WTC11 (cell line): ENCODE measurements around the gene RARB. TPM values are rescaled to one million over a fixed set of nuclear protein-coding genes. Genes with fewer than 3 reads are reported as not detected.

Experiments
- ATAC-seq: fragments of 200-7000 bp; cut with Tn5 transposase; 2 replicates; pipeline ENCODE4 v1.10.0; 2021; ENCODE audit warnings: mild to moderate bottlenecking, moderate library complexity
- CTCF ChIA-PET: fragments of 300-600 bp; sonication (Branson Sonifier 250); formaldehyde crosslinking; loops from one replicate; lab custom pipeline; 2021; ENCODE audit warnings: antibody characterized with exemption; lab: Charles Lee
- POLR2A ChIA-PET: fragments of 350-600 bp; sonication (Branson Sonifier 250); formaldehyde crosslinking; loops from one replicate; lab custom pipeline; 2021; ENCODE audit warnings: antibody characterized with exemption; lab: Charles Lee
- DNase-seq: peaks from one replicate; pipeline ENCODE4 v3.0.0; 2021; ENCODE audit warnings: low spot score
- H3K27ac Mint-ChIP-seq: 2 replicates; pipeline ENCODE4 v1.8.0; 2021; ENCODE audit warnings: mixed read lengths
- H3K27me3 Mint-ChIP-seq: 2 replicates; pipeline ENCODE4 v1.8.0; 2021; ENCODE audit warnings: low read depth, mild to moderate bottlenecking, moderate library complexity, mixed read lengths
- H3K36me3 Mint-ChIP-seq: 2 replicates; pipeline ENCODE4 v1.8.0; 2021; ENCODE audit warnings: mixed read lengths
- H3K4me1 Mint-ChIP-seq: 2 replicates; pipeline ENCODE4 v1.8.0; 2022; ENCODE audit warnings: mixed read lengths
- H3K4me3 Mint-ChIP-seq: 2 replicates; pipeline ENCODE4 v1.8.0; 2021; ENCODE audit warnings: mild to moderate bottlenecking, moderate library complexity, mixed read lengths
- H3K9me3 Mint-ChIP-seq: 2 replicates; pipeline ENCODE4 v1.8.0; 2021; ENCODE audit warnings: mixed read lengths
- AR ChIP-seq: fragments of 250-450 bp; sonication (Bioruptor Pico); IDR thresholded peaks from 2 replicates; pipeline ENCODE4 v1.9.0; 2021; ENCODE audit warnings: mild to moderate bottlenecking
- E2F1 ChIP-seq: sonication (generic); formaldehyde crosslinking; IDR thresholded peaks from 2 replicates; pipeline ENCODE4 v1.8.0; 2022; ENCODE audit warnings: mild to moderate bottlenecking, missing genetic modification reagents
- ELF4 ChIP-seq: sonication (generic); formaldehyde crosslinking; IDR thresholded peaks from 2 replicates; pipeline ENCODE4 v1.8.1; 2022; ENCODE audit warnings: low read depth, mild to moderate bottlenecking, moderate library complexity, missing genetic modification reagents
- FOXK1 ChIP-seq: sonication (generic); formaldehyde crosslinking; IDR thresholded peaks from 2 replicates; pipeline ENCODE4 v1.8.0; 2022; ENCODE audit warnings: mild to moderate bottlenecking, moderate library complexity, missing genetic modification reagents
- FOXP1 ChIP-seq: sonication (generic); formaldehyde crosslinking; IDR thresholded peaks from 2 replicates; pipeline ENCODE4 v1.8.0; 2022; ENCODE audit warnings: missing genetic modification reagents, mild to moderate bottlenecking, moderate library complexity, borderline replicate concordance
- FOXP4 ChIP-seq: sonication (generic); formaldehyde crosslinking; IDR thresholded peaks from 2 replicates; pipeline ENCODE4 v1.8.0; 2022; ENCODE audit warnings: mild to moderate bottlenecking, missing genetic modification reagents
- MAX ChIP-seq: sonication (generic); formaldehyde crosslinking; IDR thresholded peaks from 2 replicates; pipeline ENCODE4 v1.8.0; 2022; ENCODE audit warnings: mild to moderate bottlenecking, missing genetic modification reagents
- MXD4 ChIP-seq: fragments of 250-450 bp; sonication (Bioruptor Pico); IDR thresholded peaks from 2 replicates; pipeline ENCODE4 v1.8.0; 2021; ENCODE audit warnings: mild to moderate bottlenecking, moderate library complexity, borderline replicate concordance
- MYBL2 ChIP-seq: sonication (generic); formaldehyde crosslinking; IDR thresholded peaks from 2 replicates; pipeline ENCODE4 v1.8.1; 2023; ENCODE audit warnings: mild to moderate bottlenecking, moderate library complexity, missing genetic modification reagents
- NFYB ChIP-seq: sonication (generic); formaldehyde crosslinking; conservative IDR thresholded peaks from 2 replicates; pipeline ENCODE4 v1.8.0; 2022; ENCODE audit warnings: low read depth, missing genetic modification reagents
- TP53 ChIP-seq: sonication (generic); formaldehyde crosslinking; IDR thresholded peaks from 2 replicates; pipeline ENCODE4 v1.8.1; 2023; ENCODE audit warnings: mild to moderate bottlenecking, missing genetic modification reagents
- ZNF121 ChIP-seq: sonication (generic); formaldehyde crosslinking; IDR thresholded peaks from 2 replicates; pipeline ENCODE4 v1.8.0; 2023; ENCODE audit warnings: missing genetic modification reagents
- ZNF396 ChIP-seq: fragments of 250-450 bp; sonication (Bioruptor Pico); IDR thresholded peaks from 2 replicates; pipeline ENCODE4 v1.8.0; 2021; ENCODE audit warnings: mild to moderate bottlenecking, moderate library complexity, borderline replicate concordance
- ZNF423 ChIP-seq: fragments of 250-450 bp; sonication (Bioruptor Pico); IDR thresholded peaks from 2 replicates; pipeline ENCODE4 v2.1.2; 2022; ENCODE audit warnings: mild to moderate bottlenecking, moderate library complexity
- ZNF512 ChIP-seq: sonication (generic); formaldehyde crosslinking; IDR thresholded peaks from 2 replicates; pipeline ENCODE4 v1.8.1; 2022; ENCODE audit warnings: missing genetic modification reagents, borderline replicate concordance
- ZNF671 ChIP-seq: fragments of 250-450 bp; sonication (Bioruptor Pico); IDR thresholded peaks from 2 replicates; pipeline ENCODE4 v1.8.0; 2021; ENCODE audit warnings: mild to moderate bottlenecking
- total RNA-seq: library from RNA; stranded (reverse); gene quantifications from 3 replicates; pipeline ENCODE4 v1.2.3, GENCODE V29; 2021
- TF ChIP-seq, protein P1 (sequence below): sonication (generic); formaldehyde crosslinking; IDR thresholded peaks from 2 replicates; pipeline ENCODE4 v1.8.0; 2023; ENCODE audit warnings: mild to moderate bottlenecking, missing genetic modification reagents
- TF ChIP-seq, protein P2 (sequence below): sonication (generic); formaldehyde crosslinking; IDR thresholded peaks from 2 replicates; pipeline ENCODE4 v1.8.1; 2023; ENCODE audit warnings: mild to moderate bottlenecking, moderate library complexity, missing genetic modification reagents
- TF ChIP-seq, protein P3 (sequence below): sonication (generic); formaldehyde crosslinking; conservative IDR thresholded peaks from 2 replicates; pipeline ENCODE4 v1.8.1; 2023; ENCODE audit warnings: mild to moderate bottlenecking, low read depth, missing genetic modification reagents, moderate library complexity
- TF ChIP-seq, protein P4 (sequence below): fragments of 250-450 bp; sonication (Bioruptor Pico); IDR thresholded peaks from 2 replicates; pipeline ENCODE4 v2.1.2; 2022; ENCODE audit warnings: mild to moderate bottlenecking, moderate library complexity

RARB gene
- total RNA-seq, 1 experiment from 2014 or later = not detected

DNA sequence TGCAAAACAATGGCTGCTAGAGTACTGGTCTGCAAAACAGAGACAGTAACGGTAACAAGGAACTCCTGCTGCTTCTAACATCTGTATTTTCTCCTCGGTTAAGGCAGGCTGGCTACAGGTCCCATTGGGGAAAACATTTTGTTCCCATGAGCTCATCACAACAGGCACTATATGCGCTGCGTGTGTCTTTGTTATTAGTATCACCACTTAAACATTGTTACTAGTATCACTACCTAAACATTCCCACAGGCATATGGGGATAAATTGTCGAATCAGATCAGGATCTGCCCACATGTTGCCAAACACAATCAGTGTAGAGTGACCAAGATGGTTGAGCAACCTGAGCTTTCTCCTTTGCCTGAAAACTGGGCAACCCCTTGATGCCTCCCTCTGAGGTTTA lies 159.5 kb downstream of the RARB start:
- CTCF ChIA-PET = interaction anchor here (1.0 to 1.4 kb wide), 2 partner anchors 18 to 814 kb away, joined by 3 to 4 read pairs; no protein-coding TSS in a partner anchor
- no peak overlapping the region for H3K4me3 Mint-ChIP-seq
- ATAC-seq = no peak
- no peak for TF ChIP-seq ZNF512 (CRISPR knock-in tag)
- no peak for TF ChIP-seq MAX (CRISPR knock-in tag)
- TF ChIP-seq, protein P1, sequence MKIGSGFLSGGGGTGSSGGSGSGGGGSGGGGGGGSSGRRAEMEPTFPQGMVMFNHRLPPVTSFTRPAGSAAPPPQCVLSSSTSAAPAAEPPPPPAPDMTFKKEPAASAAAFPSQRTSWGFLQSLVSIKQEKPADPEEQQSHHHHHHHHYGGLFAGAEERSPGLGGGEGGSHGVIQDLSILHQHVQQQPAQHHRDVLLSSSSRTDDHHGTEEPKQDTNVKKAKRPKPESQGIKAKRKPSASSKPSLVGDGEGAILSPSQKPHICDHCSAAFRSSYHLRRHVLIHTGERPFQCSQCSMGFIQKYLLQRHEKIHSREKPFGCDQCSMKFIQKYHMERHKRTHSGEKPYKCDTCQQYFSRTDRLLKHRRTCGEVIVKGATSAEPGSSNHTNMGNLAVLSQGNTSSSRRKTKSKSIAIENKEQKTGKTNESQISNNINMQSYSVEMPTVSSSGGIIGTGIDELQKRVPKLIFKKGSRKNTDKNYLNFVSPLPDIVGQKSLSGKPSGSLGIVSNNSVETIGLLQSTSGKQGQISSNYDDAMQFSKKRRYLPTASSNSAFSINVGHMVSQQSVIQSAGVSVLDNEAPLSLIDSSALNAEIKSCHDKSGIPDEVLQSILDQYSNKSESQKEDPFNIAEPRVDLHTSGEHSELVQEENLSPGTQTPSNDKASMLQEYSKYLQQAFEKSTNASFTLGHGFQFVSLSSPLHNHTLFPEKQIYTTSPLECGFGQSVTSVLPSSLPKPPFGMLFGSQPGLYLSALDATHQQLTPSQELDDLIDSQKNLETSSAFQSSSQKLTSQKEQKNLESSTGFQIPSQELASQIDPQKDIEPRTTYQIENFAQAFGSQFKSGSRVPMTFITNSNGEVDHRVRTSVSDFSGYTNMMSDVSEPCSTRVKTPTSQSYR (CRISPR knock-in tag) = no peak
- no peak for TF ChIP-seq ZNF423 (CRISPR knock-in tag)
- TF ChIP-seq, protein P2, sequence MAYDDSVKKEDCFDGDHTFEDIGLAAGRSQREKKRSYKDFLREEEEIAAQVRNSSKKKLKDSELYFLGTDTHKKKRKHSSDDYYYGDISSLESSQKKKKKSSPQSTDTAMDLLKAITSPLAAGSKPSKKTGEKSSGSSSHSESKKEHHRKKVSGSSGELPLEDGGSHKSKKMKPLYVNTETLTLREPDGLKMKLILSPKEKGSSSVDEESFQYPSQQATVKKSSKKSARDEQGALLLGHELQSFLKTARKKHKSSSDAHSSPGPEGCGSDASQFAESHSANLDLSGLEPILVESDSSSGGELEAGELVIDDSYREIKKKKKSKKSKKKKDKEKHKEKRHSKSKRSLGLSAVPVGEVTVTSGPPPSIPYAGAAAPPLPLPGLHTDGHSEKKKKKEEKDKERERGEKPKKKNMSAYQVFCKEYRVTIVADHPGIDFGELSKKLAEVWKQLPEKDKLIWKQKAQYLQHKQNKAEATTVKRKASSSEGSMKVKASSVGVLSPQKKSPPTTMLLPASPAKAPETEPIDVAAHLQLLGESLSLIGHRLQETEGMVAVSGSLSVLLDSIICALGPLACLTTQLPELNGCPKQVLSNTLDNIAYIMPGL = no peak
- TF ChIP-seq ZNF671 (CRISPR knock-in tag) = no peak
- TF ChIP-seq FOXK1 = no peak
- TF ChIP-seq, protein P3, sequence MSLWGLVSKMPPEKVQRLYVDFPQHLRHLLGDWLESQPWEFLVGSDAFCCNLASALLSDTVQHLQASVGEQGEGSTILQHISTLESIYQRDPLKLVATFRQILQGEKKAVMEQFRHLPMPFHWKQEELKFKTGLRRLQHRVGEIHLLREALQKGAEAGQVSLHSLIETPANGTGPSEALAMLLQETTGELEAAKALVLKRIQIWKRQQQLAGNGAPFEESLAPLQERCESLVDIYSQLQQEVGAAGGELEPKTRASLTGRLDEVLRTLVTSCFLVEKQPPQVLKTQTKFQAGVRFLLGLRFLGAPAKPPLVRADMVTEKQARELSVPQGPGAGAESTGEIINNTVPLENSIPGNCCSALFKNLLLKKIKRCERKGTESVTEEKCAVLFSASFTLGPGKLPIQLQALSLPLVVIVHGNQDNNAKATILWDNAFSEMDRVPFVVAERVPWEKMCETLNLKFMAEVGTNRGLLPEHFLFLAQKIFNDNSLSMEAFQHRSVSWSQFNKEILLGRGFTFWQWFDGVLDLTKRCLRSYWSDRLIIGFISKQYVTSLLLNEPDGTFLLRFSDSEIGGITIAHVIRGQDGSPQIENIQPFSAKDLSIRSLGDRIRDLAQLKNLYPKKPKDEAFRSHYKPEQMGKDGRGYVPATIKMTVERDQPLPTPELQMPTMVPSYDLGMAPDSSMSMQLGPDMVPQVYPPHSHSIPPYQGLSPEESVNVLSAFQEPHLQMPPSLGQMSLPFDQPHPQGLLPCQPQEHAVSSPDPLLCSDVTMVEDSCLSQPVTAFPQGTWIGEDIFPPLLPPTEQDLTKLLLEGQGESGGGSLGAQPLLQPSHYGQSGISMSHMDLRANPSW (CRISPR knock-in tag) = no peak
- TF ChIP-seq ZNF121 = no peak
- TF ChIP-seq FOXP1 = no peak
- TF ChIP-seq TP53 (CRISPR knock-in tag) = no peak
- no peak for TF ChIP-seq AR (CRISPR knock-in tag)
- TF ChIP-seq ELF4 (CRISPR knock-in tag) = no peak
- no peak for TF ChIP-seq E2F1 (CRISPR knock-in tag)
- no peak for TF ChIP-seq MXD4 (CRISPR knock-in tag)
- TF ChIP-seq FOXP4 = no peak
- no peak for TF ChIP-seq MYBL2 (CRISPR knock-in tag)
- TF ChIP-seq, protein P4, sequence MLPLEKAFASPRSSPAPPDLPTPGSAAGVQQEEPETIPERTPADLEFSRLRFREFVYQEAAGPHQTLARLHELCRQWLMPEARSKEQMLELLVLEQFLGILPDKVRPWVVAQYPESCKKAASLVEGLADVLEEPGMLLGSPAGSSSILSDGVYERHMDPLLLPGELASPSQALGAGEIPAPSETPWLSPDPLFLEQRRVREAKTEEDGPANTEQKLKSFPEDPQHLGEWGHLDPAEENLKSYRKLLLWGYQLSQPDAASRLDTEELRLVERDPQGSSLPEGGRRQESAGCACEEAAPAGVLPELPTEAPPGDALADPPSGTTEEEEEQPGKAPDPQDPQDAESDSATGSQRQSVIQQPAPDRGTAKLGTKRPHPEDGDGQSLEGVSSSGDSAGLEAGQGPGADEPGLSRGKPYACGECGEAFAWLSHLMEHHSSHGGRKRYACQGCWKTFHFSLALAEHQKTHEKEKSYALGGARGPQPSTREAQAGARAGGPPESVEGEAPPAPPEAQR (CRISPR knock-in tag) = no peak
- no peak for TF ChIP-seq NFYB (CRISPR knock-in tag)
- no peak for TF ChIP-seq ZNF396 (CRISPR knock-in tag)
- TF ChIP-seq, all 79 proteins: peak for 0
- H3K36me3 Mint-ChIP-seq = no peaks in the 10 kb centered on the region
- H3K4me1 Mint-ChIP-seq = peaks cover under 1% of the 10 kb centered on the region; the same call in 1 of the 2 replicates
- peaks cover 13% of the 10 kb centered on the region for H3K9me3 Mint-ChIP-seq
- no peaks in the 10 kb centered on the region for H3K27me3 Mint-ChIP-seq
- POLR2A ChIA-PET = no interaction called here
- no peak overlapping the region for H3K27ac Mint-ChIP-seq
- DNase-seq = no peak
